Vagina (tissue), 2 donors: ENCODE measurements around the gene RNF182. TPM values are rescaled to one million over a fixed set of nuclear protein-coding genes. Genes with fewer than 3 reads are reported as not detected.
"Not testable (repeated sequence)": the region's sequence is repeated elsewhere in the genome, so short reads cannot be mapped to it uniquely, and the experiment has no call there.

ENCODE experiments used
- DNase-seq, 2 donors: peaks; one replicate each; pipeline ENCODE4 v3.0.0-alpha.2; 2017; ENCODE audit errors: extremely low spot score in 2 of 2
- H3K27ac ChIP-seq: fragments of 200-600 bp; sonication (generic); one replicate; pipeline ENCODE4 v1.5.1; 2019
- H3K27me3 ChIP-seq: fragments of 200-600 bp; sonication (generic); one replicate; pipeline ENCODE4 v1.5.1; 2019
- H3K36me3 ChIP-seq, 2 donors: fragments of 200-600 bp; sonication (generic); one replicate each; pipeline ENCODE4 v1.5.1; 2017 to 2019
- H3K4me1 ChIP-seq: fragments of 200-600 bp; sonication (generic); one replicate; pipeline ENCODE4 v1.5.1; 2019
- H3K4me3 ChIP-seq, 2 donors: fragments of 200-600 bp; sonication (generic); 1 replicate in 1 of 2; 2 replicates in 1 of 2; pipeline ENCODE4 v1.5.1; 2016 to 2019
- H3K9me3 ChIP-seq: fragments of 200-600 bp; sonication (generic); one replicate; pipeline ENCODE4 v1.5.1; 2019
- POLR2A ChIP-seq, 2 donors: fragments of 450-650 bp; IDR thresholded peaks; one replicate each; pipeline ENCODE4 v1.6.1; 2017; ENCODE audit warnings: antibody characterized with exemption in 2 of 2, mild to moderate bottlenecking in 2 of 2, moderate library complexity in 2 of 2
- POLR2AphosphoS5 ChIP-seq, 2 donors: sonication (generic); formaldehyde crosslinking; IDR thresholded peaks; one replicate each; pipeline ENCODE4 v1.9.0; 2017; ENCODE audit warnings: antibody characterized with exemption in 2 of 2, mild to moderate bottlenecking in 2 of 2, low read depth in 1 of 2; ENCODE audit not compliant: insufficient read depth in 1 of 2
- intact Hi-C: fragments of 100-400 bp; cut with DNase I; formaldehyde crosslinking; loops from one replicate; pipeline ENCODE4 v1.15.1; 2023
- total RNA-seq: library from RNA; depleted of rRNA; stranded (reverse); fragments of >200 nt; gene quantifications from one replicate; pipeline ENCODE4 v1.2.3, GENCODE V29; 2016
- TF ChIP-seq, protein P1 (sequence below), 3 experiments: fragments of 450-650 bp in 2 of 3; fragments of 200-600 bp in 1 of 3; sonication (generic) in 1 of 3; IDR thresholded peaks; one replicate each; pipeline ENCODE4 v1.5.1; 2017 to 2019; ENCODE audit warnings: antibody characterized with exemption in 3 of 3, mild to moderate bottlenecking in 2 of 3, moderate library complexity in 2 of 3

The RNF182 gene
- total RNA-seq, 1 donor from 2014 or later: 2.2 TPM

DNA sequence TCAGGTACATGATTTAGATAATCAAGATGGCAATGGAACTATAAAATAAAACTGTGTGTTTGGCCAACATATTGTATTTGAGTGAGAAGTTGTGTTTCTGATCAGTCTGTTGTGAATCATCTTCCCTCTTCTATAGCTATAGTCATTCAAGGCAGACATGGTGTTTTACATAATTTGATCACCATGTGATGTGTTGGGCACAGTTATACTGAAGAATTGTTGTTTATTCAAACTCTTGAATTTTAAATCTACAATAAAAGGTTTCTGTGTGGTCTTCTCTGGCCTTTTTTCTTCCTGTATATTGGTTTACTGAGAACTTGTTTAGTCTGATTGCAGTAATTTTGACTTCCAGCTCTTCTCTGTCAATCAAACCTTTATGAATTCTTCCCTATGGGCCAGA lies 4.4 kb downstream of the RNF182 start:
- TF ChIP-seq POLR2AphosphoS5 (IDR thresholded peaks at IDR 0.05; ENCODE audit: insufficient read depth in 1 of 2, low read depth in 1 of 2): no peak
- no peak for TF ChIP-seq POLR2A (IDR thresholded peaks at IDR 0.05)
- TF ChIP-seq, protein P1, sequence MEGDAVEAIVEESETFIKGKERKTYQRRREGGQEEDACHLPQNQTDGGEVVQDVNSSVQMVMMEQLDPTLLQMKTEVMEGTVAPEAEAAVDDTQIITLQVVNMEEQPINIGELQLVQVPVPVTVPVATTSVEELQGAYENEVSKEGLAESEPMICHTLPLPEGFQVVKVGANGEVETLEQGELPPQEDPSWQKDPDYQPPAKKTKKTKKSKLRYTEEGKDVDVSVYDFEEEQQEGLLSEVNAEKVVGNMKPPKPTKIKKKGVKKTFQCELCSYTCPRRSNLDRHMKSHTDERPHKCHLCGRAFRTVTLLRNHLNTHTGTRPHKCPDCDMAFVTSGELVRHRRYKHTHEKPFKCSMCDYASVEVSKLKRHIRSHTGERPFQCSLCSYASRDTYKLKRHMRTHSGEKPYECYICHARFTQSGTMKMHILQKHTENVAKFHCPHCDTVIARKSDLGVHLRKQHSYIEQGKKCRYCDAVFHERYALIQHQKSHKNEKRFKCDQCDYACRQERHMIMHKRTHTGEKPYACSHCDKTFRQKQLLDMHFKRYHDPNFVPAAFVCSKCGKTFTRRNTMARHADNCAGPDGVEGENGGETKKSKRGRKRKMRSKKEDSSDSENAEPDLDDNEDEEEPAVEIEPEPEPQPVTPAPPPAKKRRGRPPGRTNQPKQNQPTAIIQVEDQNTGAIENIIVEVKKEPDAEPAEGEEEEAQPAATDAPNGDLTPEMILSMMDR (IDR thresholded peaks at IDR 0.05): no peak
- Histone ChIP-seq H3K4me1 (peaks cover 12% of the 10 kb centered on the region), H3K9me3 (no peaks in the 10 kb centered on the region), H3K27ac (no peak overlapping the region), H3K4me3 (no peak overlapping the region), H3K36me3 (no peaks in the 10 kb centered on the region), H3K27me3 (no peaks in the 10 kb centered on the region)
- intact Hi-C loops: no loop called here
- no peak for DNase-seq

DNA sequence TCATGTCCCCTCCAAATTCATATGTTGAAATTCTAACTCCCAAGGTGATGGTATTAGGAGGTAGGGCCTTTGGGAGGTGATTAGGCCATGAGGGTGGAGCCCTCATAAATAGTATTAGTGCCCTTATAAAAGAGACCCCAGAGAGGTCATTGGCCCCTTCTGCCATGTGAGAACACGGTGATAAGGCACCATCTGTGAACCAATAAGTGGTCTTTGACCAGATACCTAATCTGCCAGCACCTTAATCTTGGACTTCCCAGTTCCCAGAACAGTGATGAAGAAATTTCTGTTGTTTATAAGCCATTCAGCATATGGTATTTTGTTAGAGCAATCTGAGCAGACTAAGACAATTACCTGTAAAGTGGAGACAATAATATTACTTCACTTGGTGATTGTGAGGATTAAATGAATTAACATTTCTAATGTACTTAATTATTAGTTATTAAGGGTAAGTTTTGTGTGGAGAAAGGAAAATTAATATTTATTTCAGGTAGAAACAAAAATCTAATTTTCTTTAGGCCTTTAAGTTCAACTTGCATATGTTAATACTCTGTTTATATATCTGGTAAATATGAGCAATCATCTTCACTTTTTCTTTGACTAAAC lies 7.1 kb downstream of the RNF182 start:
- H3K27me3 ChIP-seq: no peaks in the 10 kb centered on the region
- H3K9me3 ChIP-seq: no peaks in the 10 kb centered on the region

DNA sequence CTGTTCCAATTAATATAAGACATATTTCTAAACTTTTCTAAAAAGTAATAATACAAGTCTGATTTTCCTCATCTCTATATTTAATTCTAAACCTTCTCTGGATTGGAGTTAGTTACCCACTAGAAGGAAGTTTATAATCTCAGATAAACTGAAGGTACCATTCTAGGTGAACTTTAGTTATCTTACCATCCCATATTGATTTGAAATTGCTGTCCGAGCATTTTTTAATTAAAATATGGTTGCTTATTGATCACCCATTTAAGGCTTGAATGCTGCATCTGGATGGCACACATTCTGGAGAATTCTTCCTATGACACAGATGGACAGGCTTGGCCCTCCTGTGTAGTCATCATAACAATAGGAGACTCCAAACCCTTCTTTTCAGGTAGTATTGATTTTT lies 8.0 kb downstream of the RNF182 start:
- Histone ChIP-seq H3K27ac (no peak overlapping the region), H3K4me1 (no peaks in the 10 kb centered on the region), H3K36me3 (no peaks in the 10 kb centered on the region), H3K9me3 (no peaks in the 10 kb centered on the region), H3K27me3 (no peaks in the 10 kb centered on the region), H3K4me3 (no peak overlapping the region)
- TF ChIP-seq POLR2AphosphoS5 (IDR thresholded peaks at IDR 0.05; ENCODE audit: insufficient read depth in 1 of 2, low read depth in 1 of 2) (no peak), POLR2A (IDR thresholded peaks at IDR 0.05) (no peak)
- TF ChIP-seq, protein P1 (IDR thresholded peaks at IDR 0.05): no peak
- DNase-seq: no peak
- intact Hi-C loops: no loop called here

More for the DNA sequence above, 7.1 kb downstream of the RNF182 start:
- Histone ChIP-seq H3K4me3 (no peak overlapping the region), H3K36me3 (no peaks in the 10 kb centered on the region), H3K4me1 (no peaks in the 10 kb centered on the region), H3K27ac (no peak overlapping the region)
- intact Hi-C loops: no loop called here
- TF ChIP-seq, protein P1 (IDR thresholded peaks at IDR 0.05): no peak
- no peak for TF ChIP-seq POLR2AphosphoS5 (IDR thresholded peaks at IDR 0.05; ENCODE audit: insufficient read depth in 1 of 2, low read depth in 1 of 2)
- TF ChIP-seq POLR2A (IDR thresholded peaks at IDR 0.05): no peak
- DNase-seq: no peak

DNA sequence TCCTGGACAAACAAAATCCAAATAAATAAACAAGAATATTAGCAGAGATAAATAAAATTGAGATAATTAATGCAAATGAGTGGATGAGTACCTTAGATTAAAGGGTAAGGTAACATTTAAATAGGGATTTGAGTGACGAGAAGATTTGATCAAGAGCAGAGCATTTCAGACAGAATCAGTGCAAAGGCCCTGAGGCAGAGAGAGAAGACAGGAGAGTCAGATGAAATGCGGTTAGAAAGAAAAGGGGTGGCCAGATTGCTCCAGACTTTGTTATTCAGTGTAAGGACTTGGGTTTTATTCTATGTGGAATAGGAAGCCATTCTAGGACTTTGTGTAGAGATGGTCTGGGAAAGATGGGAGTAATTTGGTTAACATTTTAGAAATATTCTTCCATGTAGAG lies 10.0 kb downstream of the RNF182 start:
- no peak for DNase-seq
- intact Hi-C loops: no loop called here
- no peak overlapping the region for H3K4me3 ChIP-seq
- no peaks in the 10 kb centered on the region for H3K9me3 ChIP-seq
- H3K4me1 ChIP-seq: no peaks in the 10 kb centered on the region
- no peak overlapping the region for H3K27ac ChIP-seq
- TF ChIP-seq, protein P1 (IDR thresholded peaks at IDR 0.05): no peak
- no peak for TF ChIP-seq POLR2A (IDR thresholded peaks at IDR 0.05)
- H3K36me3 ChIP-seq: no peaks in the 10 kb centered on the region
- no peaks in the 10 kb centered on the region for H3K27me3 ChIP-seq

DNA sequence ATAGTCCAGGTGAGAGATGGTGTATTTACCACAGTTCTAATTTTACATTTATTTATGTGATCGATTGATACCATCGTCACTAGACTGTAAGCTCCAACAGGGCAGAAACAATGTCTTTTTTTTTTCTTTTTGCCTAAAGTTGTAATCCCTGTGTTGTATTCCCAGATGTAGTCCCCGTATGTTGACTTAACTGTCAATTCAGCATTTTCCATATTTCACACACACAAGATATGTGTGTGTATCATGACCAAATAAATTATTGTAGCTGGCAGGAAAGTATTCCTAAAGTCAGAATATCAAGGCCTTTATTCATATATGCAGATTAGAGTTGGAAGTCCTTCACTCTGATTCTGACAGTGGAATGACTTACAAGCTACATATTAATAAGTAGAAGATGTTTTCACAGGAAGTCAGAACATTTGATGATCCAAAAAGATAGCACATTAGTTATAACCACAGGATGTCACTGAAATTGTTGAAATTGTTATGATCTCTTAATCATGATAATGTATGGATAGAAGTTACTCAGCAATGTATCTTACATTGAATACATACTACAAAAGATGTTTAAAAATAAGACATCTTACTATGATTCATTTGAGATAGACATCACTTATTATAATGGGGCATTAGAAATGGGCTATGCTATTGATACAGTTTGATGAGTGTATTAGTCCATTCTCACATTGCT lies 10.6 kb downstream of the RNF182 start:
- Histone ChIP-seq H3K4me1 (no peaks in the 10 kb centered on the region), H3K36me3 (no peaks in the 10 kb centered on the region), H3K4me3 (no peak overlapping the region), H3K27me3 (no peaks in the 10 kb centered on the region), H3K9me3 (no peaks in the 10 kb centered on the region), H3K27ac (no peak overlapping the region)
- no peak for DNase-seq
- intact Hi-C loops: no loop called here
- TF ChIP-seq POLR2AphosphoS5 (IDR thresholded peaks at IDR 0.05; ENCODE audit: insufficient read depth in 1 of 2, low read depth in 1 of 2) (no peak), POLR2A (IDR thresholded peaks at IDR 0.05) (no peak)
- TF ChIP-seq, protein P1 (IDR thresholded peaks at IDR 0.05): no peak

DNA sequence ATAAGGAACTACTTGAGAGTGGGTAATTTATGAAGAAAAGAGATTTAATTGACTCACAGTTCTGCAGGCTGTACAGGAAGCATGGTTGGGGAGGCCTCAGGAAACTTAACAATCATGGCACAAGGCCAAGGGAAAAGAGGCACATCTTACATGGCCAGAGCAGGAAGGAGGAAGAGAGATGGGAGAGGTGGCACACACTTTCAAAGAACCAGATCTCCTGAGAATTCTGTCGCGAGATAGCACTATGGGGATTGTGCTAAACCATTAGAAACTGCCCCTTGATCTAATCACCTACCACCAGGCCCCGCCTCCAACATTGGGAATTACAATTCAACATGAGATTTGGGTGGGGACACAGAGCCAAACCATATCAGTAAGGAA lies 11.1 kb downstream of the RNF182 start:
- intact Hi-C loops, H3K4me3 ChIP-seq, H3K36me3 ChIP-seq, DNase-seq, H3K27me3 ChIP-seq, H3K9me3 ChIP-seq, H3K4me1 ChIP-seq, H3K27ac ChIP-seq: not testable (repeated sequence)
